NCI-H1930 (cell line): ENCODE measurements around the gene RTP5.

Source experiments
- DNase-seq, 2 experiments: peaks; one replicate each; lab custom pipeline; 2025; lab: John Stamatoyannopoulos, UW

The RTP5 gene

DNA sequence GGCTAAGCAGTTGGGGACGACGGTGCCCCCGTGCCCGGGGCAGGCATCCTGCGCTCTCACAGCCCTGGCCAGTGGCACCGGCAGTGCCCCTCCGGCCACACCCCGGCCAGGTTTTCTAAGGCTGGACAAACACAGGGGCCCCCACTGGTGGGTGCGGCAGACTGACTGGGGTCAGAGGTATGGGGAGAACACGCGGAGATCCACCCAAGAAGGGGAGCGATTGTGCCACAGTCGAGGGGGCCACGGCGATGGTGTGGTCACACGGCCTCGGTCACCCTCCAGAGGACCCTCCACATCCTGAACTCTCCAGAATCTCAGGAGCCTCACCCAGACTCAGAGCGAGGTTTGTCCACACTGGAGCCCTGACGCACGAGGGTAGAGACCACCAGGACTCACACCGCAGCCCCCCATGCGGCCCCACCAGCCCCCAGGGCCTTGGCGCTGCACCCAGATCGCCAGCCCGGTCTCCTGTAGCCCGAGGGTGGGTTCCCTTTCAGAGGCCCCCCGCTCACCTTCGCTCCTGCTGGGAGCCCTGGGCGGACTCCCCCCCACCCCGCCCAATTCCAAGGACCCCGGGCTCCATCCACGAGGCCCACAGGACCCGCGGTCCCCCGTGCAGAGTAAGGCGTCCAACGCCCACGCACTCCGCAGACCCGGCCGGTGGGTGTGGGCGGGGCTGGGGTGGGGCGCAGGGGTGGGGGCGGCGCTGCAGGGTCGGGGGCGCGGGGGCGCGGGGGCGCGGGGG is 26.0 kb upstream of the RTP5 start:
- DNase-seq = no peak

DNA sequence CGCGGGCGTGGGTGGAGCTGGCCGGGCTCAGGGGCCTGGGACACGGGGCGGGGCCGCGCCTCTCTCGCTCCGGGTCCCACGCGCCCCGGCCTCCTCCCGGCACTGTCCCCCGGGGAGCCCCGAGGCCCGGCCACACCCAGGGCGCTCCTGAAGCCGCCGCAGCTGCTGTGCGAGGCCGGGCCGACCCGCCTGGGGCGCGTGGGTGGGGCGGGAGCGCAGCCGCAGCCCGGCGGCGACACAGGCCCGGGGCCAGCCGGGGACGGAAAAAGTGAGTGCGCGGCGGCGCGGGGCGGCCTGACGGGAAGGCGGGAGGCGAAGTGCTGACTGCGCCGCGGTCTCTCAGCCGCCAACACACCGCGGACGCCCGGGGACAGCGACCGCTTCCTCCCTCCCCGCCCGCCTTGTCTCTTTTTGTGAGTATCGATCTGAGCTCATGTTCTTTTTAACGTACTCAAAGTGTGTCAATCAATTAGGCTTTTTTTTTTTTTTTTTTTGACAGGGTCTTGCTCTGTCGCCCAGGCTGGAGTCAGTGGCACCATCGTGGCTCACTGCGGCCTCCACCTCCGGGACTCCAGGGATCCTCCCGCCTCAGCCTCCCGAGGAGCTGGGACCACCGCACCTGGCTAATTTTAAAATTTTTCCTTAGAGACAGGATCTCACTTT is 25.3 kb upstream of the RTP5 start:
- peak; percentile 19 to 37 for DNase-seq

GRCh38 chr2:241844831-241845578 is 24.5 kb upstream of the RTP5 start:
- DNase-seq = no peak

DNA sequence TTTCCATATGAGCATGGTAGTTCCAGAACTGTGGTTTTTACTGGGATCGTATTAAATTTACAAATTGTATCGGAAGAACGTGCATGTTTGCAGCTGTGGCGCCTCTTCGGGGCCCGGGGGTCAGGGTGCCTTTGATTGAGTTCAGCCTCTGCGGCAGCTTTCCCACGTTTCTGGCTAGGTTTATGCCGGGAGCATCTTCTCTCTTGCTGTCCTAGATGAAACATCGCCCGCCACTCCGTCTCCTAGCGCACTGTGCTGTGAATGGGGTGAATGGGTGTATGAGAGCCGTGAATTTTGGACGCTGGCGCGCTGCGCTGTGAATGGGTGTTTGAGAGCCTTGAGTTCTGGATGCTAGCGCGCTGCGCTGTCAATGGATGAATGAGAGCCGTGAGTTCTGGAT is 23.1 kb upstream of the RTP5 start:
- DNase-seq = no peak

DNA sequence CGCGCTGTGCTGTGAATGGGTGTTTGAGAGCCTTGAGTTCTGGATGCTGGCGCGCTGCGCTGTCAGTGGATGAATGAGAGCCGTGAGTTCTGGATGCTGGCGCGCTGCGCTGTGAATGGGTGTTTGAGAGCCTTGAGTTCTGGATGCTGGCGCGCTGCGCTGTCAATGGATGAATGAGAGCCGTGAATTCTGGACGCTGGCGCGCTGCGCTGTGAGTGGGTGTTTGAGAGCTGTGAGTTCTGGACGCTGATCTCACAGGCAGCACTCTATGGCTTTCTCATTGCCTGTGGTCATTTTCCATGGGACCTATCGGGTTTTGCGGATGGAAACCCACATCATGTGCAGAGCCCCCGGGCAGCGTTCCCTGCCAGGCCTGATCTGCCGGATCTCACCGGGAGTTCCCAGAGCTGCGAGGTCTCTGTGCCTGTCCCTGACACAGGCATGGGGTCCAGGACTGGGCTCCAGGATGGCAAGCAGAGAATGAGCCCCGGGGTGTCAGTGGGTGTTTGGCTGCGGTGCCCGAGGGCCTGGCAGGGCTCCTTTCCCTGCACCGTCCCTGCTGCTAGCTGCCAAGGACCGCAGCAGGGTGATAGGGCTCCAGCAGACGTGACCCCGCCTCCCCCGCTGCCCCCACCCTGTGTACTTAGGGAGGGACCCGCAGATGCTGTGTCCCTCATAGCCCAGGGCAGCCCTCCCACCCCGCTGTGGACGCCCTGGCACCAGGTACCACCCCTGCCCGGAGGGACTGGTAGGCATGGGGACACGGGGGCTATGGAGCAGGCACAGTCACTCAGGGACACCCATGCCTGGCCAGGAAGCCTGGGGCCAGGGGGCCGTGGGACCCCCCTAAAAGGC is 20.5 kb upstream of the RTP5 start:
- DNase-seq = no peak

DNA sequence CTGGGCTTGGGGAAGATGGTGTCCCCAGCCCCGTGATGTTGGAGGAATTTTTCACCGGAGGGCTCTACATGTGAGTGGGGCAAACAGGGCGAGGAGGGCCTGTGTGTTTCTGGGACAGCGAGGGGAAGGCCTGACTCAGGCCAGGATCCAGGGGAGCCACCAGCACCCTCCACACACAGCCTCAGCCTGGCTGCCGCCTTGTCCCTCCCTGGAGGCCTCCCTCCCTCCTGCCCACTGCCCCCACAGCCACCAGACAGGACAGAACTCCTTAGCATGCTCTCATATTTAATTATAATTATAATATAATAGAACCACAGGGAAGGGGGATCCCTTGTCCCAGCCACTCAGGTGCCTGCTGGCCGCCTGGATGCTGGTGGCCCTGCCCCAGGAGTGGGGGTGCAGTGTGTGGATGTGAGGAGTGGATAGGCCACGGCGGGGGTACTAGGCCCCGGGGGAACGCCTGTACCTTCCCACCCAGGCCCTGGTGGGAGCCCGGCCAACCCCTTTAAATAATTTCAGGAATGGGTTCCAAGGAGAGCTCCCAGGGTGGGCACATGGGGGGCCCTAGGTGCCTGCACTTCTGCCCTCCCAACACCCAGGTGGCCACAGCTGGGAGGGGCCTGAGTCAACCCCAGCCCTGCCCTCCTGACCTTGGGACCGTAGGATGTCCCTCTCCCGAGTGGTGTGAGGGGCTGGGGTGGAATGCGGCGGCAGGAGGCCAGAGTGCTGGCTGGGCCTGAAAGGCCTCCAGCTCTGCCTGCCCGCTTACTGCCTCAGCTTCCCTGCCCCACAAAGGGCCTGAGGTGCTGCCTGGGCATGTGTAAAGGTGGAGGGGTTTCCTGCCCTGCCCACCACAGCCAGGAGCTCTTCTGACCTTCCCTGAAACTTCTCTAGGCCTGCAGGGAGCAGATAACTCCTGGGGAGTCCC is 19.6 kb upstream of the RTP5 start:
- no peak for DNase-seq

DNA sequence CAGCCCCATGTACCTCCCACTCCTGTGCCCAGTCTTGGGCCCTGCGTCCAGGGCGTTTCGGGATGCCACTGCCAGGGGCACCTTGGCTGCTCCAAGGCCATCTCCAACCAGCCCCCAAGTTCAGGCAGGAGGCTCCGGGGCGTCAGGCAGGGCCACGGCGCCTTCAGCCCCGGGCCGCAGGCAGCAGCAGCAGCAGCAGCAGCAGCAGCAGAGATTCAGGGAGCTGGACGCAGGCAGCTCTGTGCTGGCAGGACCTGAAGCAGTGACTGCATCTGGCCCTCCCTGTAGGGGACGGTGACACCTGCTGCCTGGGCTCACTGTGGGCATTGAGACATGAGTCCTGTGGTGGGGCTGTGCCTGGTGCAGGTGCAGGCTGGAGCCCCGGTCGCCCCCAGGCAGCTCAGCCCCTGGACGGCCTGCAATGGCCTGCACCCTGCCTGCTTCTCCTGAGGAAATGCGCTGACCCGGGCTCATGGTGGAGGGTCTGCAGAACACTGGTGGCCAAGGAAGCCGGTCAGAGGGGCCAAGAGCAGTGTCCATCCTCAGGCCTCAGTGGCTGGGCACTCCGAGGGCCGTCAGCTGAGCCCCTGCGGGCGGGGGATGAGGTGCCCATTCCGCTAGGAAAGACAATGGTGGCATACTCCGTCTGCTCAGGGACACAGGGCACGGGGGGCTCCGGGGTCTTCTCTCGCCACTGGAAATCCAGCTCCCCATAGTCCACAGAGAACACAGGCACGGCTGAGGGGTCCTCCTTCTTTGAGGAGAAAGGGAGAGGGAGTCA is 18.8 kb upstream of the RTP5 start:
- DNase-seq = no peak

- no peak for DNase-seq
These were observed 18.0 kb upstream of the RTP5 start for GRCh38 chr2:241851325-241852115.

DNA sequence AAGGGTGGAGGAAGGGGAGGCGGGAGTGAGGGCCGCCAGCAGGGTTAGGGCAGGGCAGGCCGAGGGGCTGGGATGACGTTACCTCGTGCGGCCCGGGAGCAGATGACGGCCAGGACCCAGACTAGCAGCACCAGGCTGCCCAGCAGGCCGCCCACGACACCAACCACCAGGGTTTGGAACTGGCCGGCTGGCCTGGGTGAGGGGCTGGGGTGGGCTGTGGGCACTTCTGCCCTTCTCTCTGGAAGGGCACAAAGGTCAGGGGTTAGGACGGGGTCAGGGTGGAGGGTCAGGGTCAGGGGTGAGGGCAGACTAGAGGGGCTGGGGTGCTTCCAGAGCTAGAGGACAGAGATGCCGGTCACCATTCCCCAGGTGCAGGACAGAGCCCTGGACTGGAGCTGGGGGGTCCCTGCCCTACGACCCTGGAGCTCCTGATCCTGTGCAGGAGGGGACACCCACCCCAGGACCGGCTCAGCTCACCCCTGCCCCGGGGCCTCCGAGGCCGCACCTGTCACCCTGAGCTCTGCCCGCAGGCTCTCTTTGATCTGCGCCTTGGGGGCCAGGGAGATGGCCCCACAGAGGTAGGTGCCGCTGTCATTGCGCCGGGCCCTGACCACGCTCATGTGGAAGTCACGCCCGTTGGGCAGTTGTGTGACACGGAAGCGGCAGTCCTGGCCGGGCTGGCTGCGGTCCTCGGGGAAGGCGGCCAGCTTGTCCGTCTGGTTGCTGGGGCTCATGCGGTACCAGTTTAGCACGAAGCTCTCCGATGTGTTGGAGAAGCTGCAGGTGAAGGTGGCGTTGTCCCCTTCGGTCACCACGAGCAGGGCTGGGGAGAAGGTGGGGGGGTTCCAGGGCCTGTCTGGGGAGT is 17.2 kb upstream of the RTP5 start:
- no peak for DNase-seq

- DNase-seq = no peak
These were observed 16.4 kb upstream of the RTP5 start for GRCh38 chr2:241852981-241853631.

DNA sequence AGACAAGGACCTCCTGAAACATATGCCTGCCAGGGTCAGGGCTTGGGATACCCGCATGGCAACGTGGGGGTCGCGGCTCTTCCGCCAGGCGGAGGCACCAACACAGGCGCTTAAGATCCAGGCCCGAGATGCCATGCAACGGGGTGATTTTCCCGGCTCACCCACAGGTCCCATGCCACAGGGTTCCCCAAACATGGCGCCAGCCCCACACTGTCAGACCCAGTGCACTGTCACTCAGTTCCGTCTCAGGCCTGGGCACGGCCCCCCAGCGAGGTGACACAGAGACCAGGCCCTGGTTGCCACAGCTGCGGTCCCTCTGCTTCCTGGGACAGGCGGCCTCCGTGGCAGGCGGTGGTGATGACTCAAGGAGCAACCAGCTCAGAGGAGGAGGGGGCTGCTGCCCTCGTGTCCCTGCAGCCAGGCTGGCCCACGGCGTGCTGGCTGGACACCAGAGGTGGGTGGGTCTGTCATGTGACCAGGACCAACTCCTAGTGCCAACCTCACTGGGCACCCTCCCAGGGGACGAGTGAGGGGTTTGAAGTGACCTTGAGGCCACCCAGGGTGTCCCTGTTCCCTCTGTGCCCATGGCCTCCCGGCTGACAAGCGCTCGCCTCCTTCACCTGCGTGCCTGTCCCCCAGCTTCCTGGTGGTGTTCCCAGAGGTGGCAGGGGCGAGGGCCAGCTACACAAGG is 15.7 kb upstream of the RTP5 start:
- DNase-seq = no peak

GRCh38 chr2:241854342-241855244 is 14.9 kb upstream of the RTP5 start:
- DNase-seq = no peak

DNA sequence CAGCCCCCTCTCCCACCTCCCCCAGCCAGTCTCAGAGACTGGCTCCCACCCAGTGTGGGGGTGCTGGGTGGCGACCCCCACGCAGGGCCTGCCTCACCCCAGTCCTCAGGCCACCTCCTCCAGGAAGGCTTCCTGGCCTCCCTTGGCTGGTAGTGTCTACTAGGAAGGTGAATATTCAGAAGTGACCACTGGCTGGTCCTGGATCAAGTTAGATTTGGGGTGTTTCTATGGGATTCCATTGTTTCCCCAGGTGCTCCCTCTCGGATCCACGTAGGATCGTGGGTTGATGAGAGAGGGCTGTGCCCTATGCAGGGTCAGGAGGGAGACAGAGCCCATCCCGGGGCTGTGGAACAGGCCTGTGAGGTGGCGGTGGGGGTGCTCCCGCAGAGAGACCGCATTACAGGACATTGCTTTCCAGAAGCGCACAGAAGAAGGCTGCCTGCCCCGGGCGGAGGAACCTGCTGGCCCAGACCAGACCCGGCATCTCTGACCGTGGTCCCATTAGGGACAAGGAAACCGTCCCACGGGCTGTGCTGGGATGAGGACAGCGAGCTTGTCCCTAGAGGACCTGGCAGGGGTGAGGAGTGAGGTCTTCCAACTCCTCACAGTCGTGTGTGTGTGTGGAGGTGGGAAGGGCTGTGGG is 14.2 kb upstream of the RTP5 start:
- DNase-seq = no peak

- no peak for DNase-seq
These were observed 13.6 kb upstream of the RTP5 start for GRCh38 chr2:241855888-241856422.

DNA sequence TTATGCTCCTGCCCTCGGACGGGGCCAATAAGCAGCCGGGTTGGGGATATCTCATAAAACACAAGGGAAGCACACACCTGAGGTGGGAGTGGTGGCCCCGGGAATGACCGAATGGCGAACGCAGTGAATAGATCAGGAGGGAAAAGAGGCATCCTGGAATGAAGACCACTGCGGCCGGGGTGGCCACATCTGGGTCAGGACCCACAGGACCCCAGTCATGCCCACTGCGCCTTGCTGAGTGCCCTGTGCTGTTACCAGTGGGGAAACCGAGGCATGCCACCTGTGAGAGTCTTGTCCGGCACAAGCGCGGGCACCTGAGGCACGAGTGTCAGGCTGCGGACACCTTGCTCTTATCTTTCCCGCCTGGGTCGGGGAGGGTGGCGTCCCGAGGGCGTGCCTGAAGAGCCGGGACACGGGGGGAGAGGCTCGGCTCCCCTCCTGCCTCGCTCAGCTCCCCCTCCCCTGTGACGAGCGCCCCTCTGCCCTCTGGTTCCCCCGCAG is 12.4 kb upstream of the RTP5 start:
- DNase-seq = no peak
